WTC11 (cell line): Measurements from ENCODE around the gene CELSR1. TPM values are rescaled to one million over a fixed set of nuclear protein-coding genes. Genes with fewer than 3 reads are reported as not detected.

Source experiments
- ATAC-seq: fragments of 200-7000 bp; cut with Tn5 transposase; 2 replicates; pipeline ENCODE4 v1.10.0; 2021; ENCODE audit warnings: mild to moderate bottlenecking, moderate library complexity
- CTCF ChIA-PET: fragments of 300-600 bp; sonication (Branson Sonifier 250); formaldehyde crosslinking; loops from one replicate; lab custom pipeline; 2021; ENCODE audit warnings: antibody characterized with exemption; lab: Charles Lee
- POLR2A ChIA-PET: fragments of 350-600 bp; sonication (Branson Sonifier 250); formaldehyde crosslinking; loops from one replicate; lab custom pipeline; 2021; ENCODE audit warnings: antibody characterized with exemption; lab: Charles Lee
- DNase-seq: peaks from one replicate; pipeline ENCODE4 v3.0.0; 2021; ENCODE audit warnings: low spot score
- H3K27ac Mint-ChIP-seq: 2 replicates; pipeline ENCODE4 v1.8.0; 2021; ENCODE audit warnings: mixed read lengths
- H3K27me3 Mint-ChIP-seq: 2 replicates; pipeline ENCODE4 v1.8.0; 2021; ENCODE audit warnings: low read depth, mild to moderate bottlenecking, moderate library complexity, mixed read lengths
- H3K36me3 Mint-ChIP-seq: 2 replicates; pipeline ENCODE4 v1.8.0; 2021; ENCODE audit warnings: mixed read lengths
- H3K4me1 Mint-ChIP-seq: 2 replicates; pipeline ENCODE4 v1.8.0; 2022; ENCODE audit warnings: mixed read lengths
- H3K4me3 Mint-ChIP-seq: 2 replicates; pipeline ENCODE4 v1.8.0; 2021; ENCODE audit warnings: mild to moderate bottlenecking, moderate library complexity, mixed read lengths
- H3K9me3 Mint-ChIP-seq: 2 replicates; pipeline ENCODE4 v1.8.0; 2021; ENCODE audit warnings: mixed read lengths
- ARID4B ChIP-seq: sonication (generic); formaldehyde crosslinking; IDR thresholded peaks from 2 replicates; pipeline ENCODE4 v1.8.0; 2023; ENCODE audit warnings: missing genetic modification reagents, mild to moderate bottlenecking, borderline replicate concordance
- E2F4 ChIP-seq: sonication (generic); formaldehyde crosslinking; IDR thresholded peaks from 2 replicates; pipeline ENCODE4 v1.8.1; 2022; ENCODE audit warnings: low read depth, mild to moderate bottlenecking, moderate library complexity, missing genetic modification reagents, borderline replicate concordance
- JAZF1 ChIP-seq: fragments of 250-450 bp; sonication (Bioruptor Pico); IDR thresholded peaks from 2 replicates; pipeline ENCODE4 v1.9.0; 2021; ENCODE audit warnings: moderate library complexity, mild to moderate bottlenecking, inconsistent platforms
- KAT7 ChIP-seq: sonication (generic); formaldehyde crosslinking; IDR thresholded peaks from 2 replicates; pipeline ENCODE4 v1.8.1; 2023; ENCODE audit warnings: missing genetic modification reagents, mild to moderate bottlenecking, borderline replicate concordance
- MXD4 ChIP-seq: fragments of 250-450 bp; sonication (Bioruptor Pico); IDR thresholded peaks from 2 replicates; pipeline ENCODE4 v1.8.0; 2021; ENCODE audit warnings: mild to moderate bottlenecking, moderate library complexity, borderline replicate concordance
- NFYB ChIP-seq: sonication (generic); formaldehyde crosslinking; conservative IDR thresholded peaks from 2 replicates; pipeline ENCODE4 v1.8.0; 2022; ENCODE audit warnings: low read depth, missing genetic modification reagents
- NR3C1 ChIP-seq: sonication (generic); formaldehyde crosslinking; conservative IDR thresholded peaks from 2 replicates; pipeline ENCODE4 v1.8.1; 2023; ENCODE audit warnings: low read depth, mild to moderate bottlenecking, missing genetic modification reagents
- PRRX2 ChIP-seq: fragments of 250-450 bp; sonication (Bioruptor Pico); IDR thresholded peaks from 2 replicates; pipeline ENCODE4 v1.8.0; 2021; ENCODE audit warnings: mild to moderate bottlenecking
- ZNF219 ChIP-seq: sonication (generic); formaldehyde crosslinking; IDR thresholded peaks from 2 replicates; pipeline ENCODE4 v1.8.0; 2023; ENCODE audit warnings: missing genetic modification reagents, mild to moderate bottlenecking, borderline replicate concordance
- ZNF396 ChIP-seq: fragments of 250-450 bp; sonication (Bioruptor Pico); IDR thresholded peaks from 2 replicates; pipeline ENCODE4 v1.8.0; 2021; ENCODE audit warnings: mild to moderate bottlenecking, moderate library complexity, borderline replicate concordance
- total RNA-seq: library from RNA; stranded (reverse); gene quantifications from 3 replicates; pipeline ENCODE4 v1.2.3, GENCODE V29; 2021
- TF ChIP-seq, protein P1 (sequence below): sonication (generic); formaldehyde crosslinking; IDR thresholded peaks from 2 replicates; pipeline ENCODE4 v1.8.1; 2023; ENCODE audit warnings: mild to moderate bottlenecking, moderate library complexity, missing genetic modification reagents

Gene CELSR1
- total RNA-seq, 1 experiment from 2014 or later, result 16.8 TPM

GRCh38 chr22:46546466-46547178 lies 9.2 kb upstream of the CELSR1 start:
- Mint-ChIP-seq H3K9me3 (no peaks in the 10 kb centered on the region), H3K27ac (no peak overlapping the region), H3K4me1 (no peaks in the 10 kb centered on the region), H3K36me3 (no peaks in the 10 kb centered on the region), H3K4me3 (no peak overlapping the region), H3K27me3 (peaks cover 15% of the 10 kb centered on the region)
- DNase-seq (no peak), ATAC-seq (no peak)
- CTCF ChIA-PET, result interaction anchor here (0.5 to 3.5 kb wide), 5 partner anchors 17 to 210 kb away, joined by 3 to 27 read pairs (median 4); no protein-coding TSS in a partner anchor
- POLR2A ChIA-PET, result interaction anchor here (1.1 kb wide), 1 partner anchor 15 kb away, joined by 4 read pairs; no protein-coding TSS in a partner anchor
- TF ChIP-seq JAZF1 (CRISPR knock-in tag) (no peak), MXD4 (CRISPR knock-in tag) (no peak), KAT7 (CRISPR knock-in tag) (no peak), NFYB (CRISPR knock-in tag) (no peak), ZNF396 (CRISPR knock-in tag) (no peak)
- TF ChIP-seq, protein P1, sequence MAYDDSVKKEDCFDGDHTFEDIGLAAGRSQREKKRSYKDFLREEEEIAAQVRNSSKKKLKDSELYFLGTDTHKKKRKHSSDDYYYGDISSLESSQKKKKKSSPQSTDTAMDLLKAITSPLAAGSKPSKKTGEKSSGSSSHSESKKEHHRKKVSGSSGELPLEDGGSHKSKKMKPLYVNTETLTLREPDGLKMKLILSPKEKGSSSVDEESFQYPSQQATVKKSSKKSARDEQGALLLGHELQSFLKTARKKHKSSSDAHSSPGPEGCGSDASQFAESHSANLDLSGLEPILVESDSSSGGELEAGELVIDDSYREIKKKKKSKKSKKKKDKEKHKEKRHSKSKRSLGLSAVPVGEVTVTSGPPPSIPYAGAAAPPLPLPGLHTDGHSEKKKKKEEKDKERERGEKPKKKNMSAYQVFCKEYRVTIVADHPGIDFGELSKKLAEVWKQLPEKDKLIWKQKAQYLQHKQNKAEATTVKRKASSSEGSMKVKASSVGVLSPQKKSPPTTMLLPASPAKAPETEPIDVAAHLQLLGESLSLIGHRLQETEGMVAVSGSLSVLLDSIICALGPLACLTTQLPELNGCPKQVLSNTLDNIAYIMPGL, result no peak

DNA sequence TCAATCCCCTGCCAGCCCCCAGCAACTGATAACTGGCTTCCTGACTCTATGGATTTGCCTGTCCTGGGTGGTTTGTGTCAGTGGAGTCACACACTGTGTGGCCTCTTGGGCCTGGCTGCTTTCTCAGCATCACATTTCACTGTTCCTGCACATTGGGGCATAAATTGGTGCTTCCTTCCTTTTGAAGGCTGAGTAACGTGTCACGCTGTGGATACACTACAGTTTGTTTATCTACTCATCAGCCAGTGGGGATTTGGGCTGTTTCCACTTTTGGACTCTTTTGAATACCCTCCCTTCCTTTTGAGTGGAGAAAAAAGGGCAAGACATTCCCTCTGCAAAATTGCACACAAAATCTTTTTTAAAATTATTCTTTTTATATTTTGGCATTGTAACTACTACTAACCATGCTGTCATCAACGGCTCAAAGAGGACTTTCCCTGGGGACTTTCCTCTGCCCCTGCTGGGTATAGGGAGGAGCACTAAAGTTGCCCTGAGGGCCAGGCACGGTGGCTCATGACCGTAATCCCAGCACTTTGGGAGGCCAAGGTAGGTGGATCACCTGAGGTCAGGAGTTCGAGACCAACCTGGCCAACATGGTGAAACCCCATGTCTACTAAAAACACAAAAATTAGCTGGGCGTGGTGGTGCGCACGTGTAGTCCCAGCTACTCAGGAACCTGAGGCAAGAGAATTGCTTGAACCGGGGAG lies 7.8 kb upstream of the CELSR1 start:
- no peaks in the 10 kb centered on the region for H3K4me1 Mint-ChIP-seq
- H3K27ac Mint-ChIP-seq, result no peak overlapping the region
- peaks cover 17% of the 10 kb centered on the region for H3K27me3 Mint-ChIP-seq
- ChIA-PET CTCF (interaction anchor here (1.7 to 3.5 kb wide), 2 partner anchors 18 to 177 kb away, joined by 5 to 27 read pairs; no protein-coding TSS in a partner anchor), POLR2A (no interaction called here)
- no peak for ATAC-seq
- no peak for TF ChIP-seq ZNF219 (CRISPR knock-in tag)
- no peak for TF ChIP-seq ARID4B (CRISPR knock-in tag)
- TF ChIP-seq E2F4 (CRISPR knock-in tag), result no peak
- no peak for TF ChIP-seq PRRX2 (CRISPR knock-in tag)
- no peak for TF ChIP-seq NR3C1 (CRISPR knock-in tag)
- H3K36me3 Mint-ChIP-seq, result no peaks in the 10 kb centered on the region
- H3K4me3 Mint-ChIP-seq, result no peak overlapping the region
- H3K9me3 Mint-ChIP-seq, result no peaks in the 10 kb centered on the region
- no peak for DNase-seq
